T-helper 22 cell (primary cell): ENCODE measurements around the gene PCBD2.
"Not testable (repeated sequence)": the region's sequence is repeated elsewhere in the genome, so short reads cannot be mapped to it uniquely, and the experiment has no call there.

Experiments
- DNase-seq: peaks from one replicate; pipeline ENCODE4 v3.0.0-alpha.2; 2020; ENCODE audit warnings: low read depth

Gene PCBD2

GRCh38 chr5:134904610-134905245, at the start of gene PCBD2:
PCBD2 (plus strand) TSS chr5:134905131; CDS start chr5:134905140, 9 bp downstream.
- DNase-seq: peak; percentile 74

GRCh38 chr5:134856465-134856864, 48.5 kb upstream of the PCBD2 start:
- DNase-seq: not testable (repeated sequence)

- DNase-seq: no peak
Measured at GRCh38 chr5:134857401-134857800, 47.5 kb upstream of the PCBD2 start.

- DNase-seq: no peak
Measured at GRCh38 chr5:134864707-134865106, 40.2 kb upstream of the PCBD2 start.

- peak; percentile 3 for DNase-seq
Measured at GRCh38 chr5:134873494-134873893, 31.4 kb upstream of the PCBD2 start.

- DNase-seq: peak; percentile 70
Measured at GRCh38 chr5:134873987-134874830, 30.7 kb upstream of the PCBD2 start, which contains the start of gene TXNDC15. TXNDC15 (plus strand) TSS chr5:134874371; CDS start chr5:134874428, 57 bp downstream.

GRCh38 chr5:134874831-134875655, 29.9 kb upstream of the PCBD2 start:
- no peak for DNase-seq

- no peak for DNase-seq
Measured at GRCh38 chr5:134877159-134877558, 27.8 kb upstream of the PCBD2 start.

GRCh38 chr5:134878403-134878802, 26.5 kb upstream of the PCBD2 start:
- DNase-seq: no peak

- no peak for DNase-seq
Measured at GRCh38 chr5:134879456-134879855, 25.5 kb upstream of the PCBD2 start.

- DNase-seq: not testable (repeated sequence)
Measured at GRCh38 chr5:134880937-134881336, 24.0 kb upstream of the PCBD2 start.

- DNase-seq: not testable (repeated sequence)
Measured at GRCh38 chr5:134881711-134882110, 23.2 kb upstream of the PCBD2 start.

- no peak for DNase-seq
Measured at GRCh38 chr5:134887593-134888159, 17.3 kb upstream of the PCBD2 start.

GRCh38 chr5:134889335-134889734, 15.6 kb upstream of the PCBD2 start:
- DNase-seq: no peak

GRCh38 chr5:134891473-134891872, 13.5 kb upstream of the PCBD2 start:
- DNase-seq: no peak

GRCh38 chr5:134892282-134892681, 12.6 kb upstream of the PCBD2 start:
- no peak for DNase-seq

GRCh38 chr5:134892926-134893325, 12.0 kb upstream of the PCBD2 start:
- no peak for DNase-seq

- no peak for DNase-seq
Measured at GRCh38 chr5:134893748-134894505, 11.0 kb upstream of the PCBD2 start.

GRCh38 chr5:134902071-134902801, 2.7 kb upstream of the PCBD2 start:
- no peak for DNase-seq

GRCh38 chr5:134905246-134905996, 490 bp downstream of the PCBD2 start:
- peak; percentile 31 for DNase-seq
